ENCODE measurements around the gene ATP11C. TPM values are rescaled to one million over a fixed set of nuclear protein-coding genes. Genes with fewer than 3 reads are reported as not detected.

The ATP11C gene
- total RNA-seq, 1 donor from 2014 or later, result 30.6 TPM

DNA sequence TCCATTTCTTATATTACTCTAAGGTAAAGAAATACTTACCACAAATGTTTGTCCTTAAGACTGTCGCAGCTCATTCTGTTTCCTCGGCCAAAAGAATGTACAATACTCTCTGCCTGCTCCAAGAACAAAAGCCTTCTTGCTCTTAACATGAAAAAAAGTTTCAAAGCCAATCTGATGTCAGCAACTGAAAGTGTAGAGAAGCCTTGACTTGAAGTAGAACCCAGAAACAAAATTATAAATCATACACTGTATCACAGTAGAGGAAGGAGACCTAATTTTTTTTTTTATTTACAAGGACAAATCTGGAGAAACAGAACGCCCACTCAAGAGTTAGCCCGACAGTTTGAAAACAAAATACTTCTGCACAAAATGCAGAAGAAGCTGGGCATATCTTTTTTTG, 224.8 kb downstream of the ATP11C start, which contains the start of gene MCF2:
TSS of gene MCF2 (minus strand) at position 101 of the 400 bp plus-strand sequence. CDS start 56,423 bp downstream, outside the sequence.
- no peaks in the 10 kb centered on the region for H3K4me1 Mint-ChIP-seq
- TF ChIP-seq CTCF (conservative IDR thresholded peaks at IDR 0.05), result no peak
- peaks cover 10% of the 10 kb centered on the region for H3K9me3 Mint-ChIP-seq
- no peak within 1 kb of the TSS for H3K4me3 Mint-ChIP-seq
- no peak for DNase-seq (ENCODE audit: low read depth, low spot score)
- H3K27me3 Mint-ChIP-seq (ENCODE audit: low read depth), result no peaks in the 10 kb centered on the region
- H3K27ac Mint-ChIP-seq (ENCODE audit: unreplicated experiment), result no peak within 1 kb of the TSS
- H3K36me3 Mint-ChIP-seq (ENCODE audit: low read depth), result peaks cover 7% of the 10 kb centered on the region

- Mint-ChIP-seq H3K27me3 (ENCODE audit: low read depth) (no peaks in the 10 kb centered on the region), H3K4me3 (no peak overlapping the region), H3K4me1 (no peaks in the 10 kb centered on the region), H3K27ac (ENCODE audit: unreplicated experiment) (no peak overlapping the region), H3K36me3 (ENCODE audit: low read depth) (peaks cover 7% of the 10 kb centered on the region), H3K9me3 (peaks cover 5% of the 10 kb centered on the region)
- TF ChIP-seq CTCF (conservative IDR thresholded peaks at IDR 0.05), result no peak
- DNase-seq (ENCODE audit: low read depth, low spot score), result no peak
Measured at GRCh38 chrX:139702658-139703057, 230.2 kb downstream of the ATP11C start.

DNA sequence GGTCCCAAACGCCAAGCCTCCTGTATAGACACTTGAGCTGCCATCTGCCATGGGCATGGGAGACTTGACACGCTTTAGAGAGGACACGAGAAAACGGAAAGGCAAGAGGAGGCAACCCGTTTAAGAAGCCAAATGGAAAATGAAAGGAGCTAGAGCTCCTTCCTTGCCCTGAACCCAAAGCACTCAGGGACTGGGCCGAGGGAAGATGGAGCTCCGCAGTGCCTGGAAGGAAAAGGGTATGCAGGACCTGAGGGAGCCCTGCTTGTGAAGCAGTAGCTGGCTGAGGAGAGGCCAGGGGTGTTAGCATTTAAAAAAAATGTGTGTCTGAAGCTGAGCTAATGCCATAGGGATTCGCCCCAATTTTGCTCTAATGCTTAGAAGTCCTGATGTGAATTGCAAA, 239.9 kb downstream of the ATP11C start:
- no peaks in the 10 kb centered on the region for H3K9me3 Mint-ChIP-seq
- peaks cover 41% of the 10 kb centered on the region for H3K27me3 Mint-ChIP-seq (ENCODE audit: low read depth)
- no peak for TF ChIP-seq CTCF (conservative IDR thresholded peaks at IDR 0.05)
- H3K27ac Mint-ChIP-seq (ENCODE audit: unreplicated experiment), result no peak overlapping the region
- H3K36me3 Mint-ChIP-seq (ENCODE audit: low read depth), result no peaks in the 10 kb centered on the region
- no peaks in the 10 kb centered on the region for H3K4me1 Mint-ChIP-seq
- H3K4me3 Mint-ChIP-seq, result peak overlapping the region; percentile 34
- DNase-seq (ENCODE audit: low read depth, low spot score), result no peak

DNA sequence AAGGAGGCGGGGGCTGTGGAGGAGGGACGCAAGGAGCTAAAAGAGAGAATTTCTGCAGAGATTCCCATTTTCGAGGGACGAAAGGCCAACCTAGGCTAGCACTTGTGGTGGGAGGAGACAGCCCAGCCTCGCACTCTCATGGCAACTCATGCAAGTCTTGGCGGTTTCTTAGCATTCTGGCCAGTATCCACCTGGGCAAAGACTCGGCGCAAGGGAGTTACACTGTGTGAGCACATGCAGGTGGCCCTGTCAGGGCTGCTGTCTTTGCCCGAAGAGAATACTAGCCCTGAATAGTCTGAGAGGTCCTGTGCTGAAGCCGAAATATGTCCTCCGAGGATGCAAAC, 240.4 kb downstream of the ATP11C start:
- Mint-ChIP-seq H3K36me3 (ENCODE audit: low read depth) (no peaks in the 10 kb centered on the region), H3K4me1 (no peaks in the 10 kb centered on the region), H3K27ac (ENCODE audit: unreplicated experiment) (no peak overlapping the region), H3K4me3 (peak overlapping the region; percentile 34), H3K27me3 (ENCODE audit: low read depth) (peaks cover 41% of the 10 kb centered on the region), H3K9me3 (no peaks in the 10 kb centered on the region)
- no peak for DNase-seq (ENCODE audit: low read depth, low spot score)
- no peak for TF ChIP-seq CTCF (conservative IDR thresholded peaks at IDR 0.05)

- Mint-ChIP-seq H3K4me3 (peak overlapping the region; percentile 35), H3K36me3 (ENCODE audit: low read depth) (no peaks in the 10 kb centered on the region), H3K27me3 (ENCODE audit: low read depth) (peaks cover 41% of the 10 kb centered on the region), H3K4me1 (no peaks in the 10 kb centered on the region), H3K27ac (ENCODE audit: unreplicated experiment) (no peak overlapping the region), H3K9me3 (no peaks in the 10 kb centered on the region)
- TF ChIP-seq CTCF (conservative IDR thresholded peaks at IDR 0.05), result no peak
- DNase-seq (ENCODE audit: low read depth, low spot score), result peak; percentile 3
Measured at GRCh38 chrX:139691843-139692505, 240.9 kb downstream of the ATP11C start.
